MM.1S (cell line): ENCODE measurements around the gene DMKN.

ENCODE experiments used
- EZH2 ChIP-seq: fragments of 300-600 bp; sonication (generic); optimal IDR thresholded peaks from 2 replicates; pipeline ENCODE3; 2017; ENCODE audit warnings: low read depth, mild to moderate bottlenecking, antibody characterized with exemption, low read length, mixed read lengths
- TF ChIP-seq, protein P1 (sequence below): fragments of 300-600 bp; sonication (generic); IDR thresholded peaks from 2 replicates; pipeline ENCODE4 v1.5.1; 2016; ENCODE audit warnings: antibody characterized with exemption, low read length, mixed read lengths

DNA sequence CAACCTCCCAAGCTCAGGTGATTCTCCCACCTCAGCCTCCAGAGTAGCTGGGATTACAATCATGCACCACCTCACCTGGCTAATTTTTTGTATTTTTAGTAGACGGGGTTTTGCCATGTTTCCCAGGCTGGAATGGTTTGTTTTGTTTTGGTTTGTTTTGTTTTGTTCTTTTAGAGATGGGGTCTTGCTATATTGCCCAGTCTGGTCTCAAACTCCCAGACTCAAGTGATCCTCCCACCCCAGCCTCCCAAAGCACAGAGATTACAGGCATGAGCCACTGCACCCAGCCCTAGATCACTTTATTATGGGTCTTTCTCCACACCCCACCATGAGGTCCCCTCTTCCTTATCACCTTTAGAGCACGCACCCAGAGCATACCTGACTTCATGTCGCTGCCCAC is 15.2 kb downstream of the DMKN start:
- TF ChIP-seq, protein P1, sequence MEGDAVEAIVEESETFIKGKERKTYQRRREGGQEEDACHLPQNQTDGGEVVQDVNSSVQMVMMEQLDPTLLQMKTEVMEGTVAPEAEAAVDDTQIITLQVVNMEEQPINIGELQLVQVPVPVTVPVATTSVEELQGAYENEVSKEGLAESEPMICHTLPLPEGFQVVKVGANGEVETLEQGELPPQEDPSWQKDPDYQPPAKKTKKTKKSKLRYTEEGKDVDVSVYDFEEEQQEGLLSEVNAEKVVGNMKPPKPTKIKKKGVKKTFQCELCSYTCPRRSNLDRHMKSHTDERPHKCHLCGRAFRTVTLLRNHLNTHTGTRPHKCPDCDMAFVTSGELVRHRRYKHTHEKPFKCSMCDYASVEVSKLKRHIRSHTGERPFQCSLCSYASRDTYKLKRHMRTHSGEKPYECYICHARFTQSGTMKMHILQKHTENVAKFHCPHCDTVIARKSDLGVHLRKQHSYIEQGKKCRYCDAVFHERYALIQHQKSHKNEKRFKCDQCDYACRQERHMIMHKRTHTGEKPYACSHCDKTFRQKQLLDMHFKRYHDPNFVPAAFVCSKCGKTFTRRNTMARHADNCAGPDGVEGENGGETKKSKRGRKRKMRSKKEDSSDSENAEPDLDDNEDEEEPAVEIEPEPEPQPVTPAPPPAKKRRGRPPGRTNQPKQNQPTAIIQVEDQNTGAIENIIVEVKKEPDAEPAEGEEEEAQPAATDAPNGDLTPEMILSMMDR: no peak
- no peak for TF ChIP-seq EZH2
